ENCODE results near the gene DGKG. TPM values are rescaled to one million over a fixed set of nuclear protein-coding genes. Genes with fewer than 3 reads are reported as not detected.

DGKG gene
- total and polyA plus RNA-seq, 2 of the 8 experiments (the other 6 are each of a cell fraction or from before 2014, with no cell fraction given): 0.30 to 0.48 TPM

DNA sequence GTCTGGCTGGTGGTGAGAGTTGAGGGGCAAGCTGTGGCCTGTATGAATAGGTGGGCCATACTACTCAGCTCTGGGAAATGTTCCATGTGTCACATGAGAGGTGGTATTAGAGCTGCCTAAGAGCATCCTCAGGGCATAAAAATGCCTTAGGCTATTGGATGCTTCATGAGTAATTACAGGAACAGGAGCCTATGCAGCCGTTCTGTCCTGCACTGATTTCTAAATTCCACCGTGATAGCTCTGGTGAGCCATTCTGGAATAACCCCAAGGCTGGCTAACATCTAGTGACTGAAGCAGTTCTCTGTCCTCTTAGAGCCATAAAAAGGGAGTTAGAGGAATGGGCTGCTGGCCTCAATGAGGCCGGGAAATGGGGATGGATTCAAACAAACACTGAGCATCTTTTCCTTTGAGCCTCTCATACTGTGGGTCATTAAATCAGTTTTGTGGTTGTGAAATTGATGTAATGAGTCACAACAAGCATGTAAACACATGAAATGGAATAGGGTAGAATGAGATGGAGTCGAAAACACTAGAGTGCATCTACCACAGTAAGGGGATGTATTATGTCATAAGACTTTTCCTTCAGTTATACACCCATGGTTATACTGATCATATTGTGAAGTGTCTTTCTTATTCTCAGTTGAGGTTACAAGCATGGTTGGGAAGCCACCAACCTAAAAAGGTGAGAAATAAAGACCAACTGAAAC is 41.0 kb downstream of the DGKG start (continued):
- TF ChIP-seq, protein P1, sequence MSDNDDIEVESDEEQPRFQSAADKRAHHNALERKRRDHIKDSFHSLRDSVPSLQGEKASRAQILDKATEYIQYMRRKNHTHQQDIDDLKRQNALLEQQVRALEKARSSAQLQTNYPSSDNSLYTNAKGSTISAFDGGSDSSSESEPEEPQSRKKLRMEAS (IDR thresholded peaks at IDR 0.05): no peak
- TF ChIP-seq SIX5 (IDR thresholded peaks at IDR 0.05; ENCODE audit: low read depth, low read length) (no peak), TCF12 (IDR thresholded peaks at IDR 0.05; ENCODE audit: low read depth, low read length) (no peak), RFX5 (IDR thresholded peaks at IDR 0.05; ENCODE audit: borderline replicate concordance, low read depth, low read length) (no peak)
- TF ChIP-seq, protein P2, sequence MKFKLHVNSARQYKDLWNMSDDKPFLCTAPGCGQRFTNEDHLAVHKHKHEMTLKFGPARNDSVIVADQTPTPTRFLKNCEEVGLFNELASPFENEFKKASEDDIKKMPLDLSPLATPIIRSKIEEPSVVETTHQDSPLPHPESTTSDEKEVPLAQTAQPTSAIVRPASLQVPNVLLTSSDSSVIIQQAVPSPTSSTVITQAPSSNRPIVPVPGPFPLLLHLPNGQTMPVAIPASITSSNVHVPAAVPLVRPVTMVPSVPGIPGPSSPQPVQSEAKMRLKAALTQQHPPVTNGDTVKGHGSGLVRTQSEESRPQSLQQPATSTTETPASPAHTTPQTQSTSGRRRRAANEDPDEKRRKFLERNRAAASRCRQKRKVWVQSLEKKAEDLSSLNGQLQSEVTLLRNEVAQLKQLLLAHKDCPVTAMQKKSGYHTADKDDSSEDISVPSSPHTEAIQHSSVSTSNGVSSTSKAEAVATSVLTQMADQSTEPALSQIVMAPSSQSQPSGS (IDR thresholded peaks at IDR 0.05; ENCODE audit: low read length): no peak
